Activated CD4-positive, CD25-positive, alpha-beta regulatory T cell treated with anti-CD3 and anti-CD28 coated beads, Interleukin-2, amount 50 U/mL, for 72 hours (primary cell): ENCODE results near the gene OSBPL8.
"Not testable (repeated sequence)": the region's sequence is repeated elsewhere in the genome, so short reads cannot be mapped to it uniquely, and the experiment has no call there.

Source experiments
- DNase-seq: peaks from one replicate; pipeline ENCODE4 v3.0.0; 2021

Gene OSBPL8

GRCh38 chr12:76409074-76409473 is 150.5 kb downstream of the OSBPL8 start:
- DNase-seq = no peak

GRCh38 chr12:76407710-76408109 is 151.9 kb downstream of the OSBPL8 start:
- no peak for DNase-seq

GRCh38 chr12:76402259-76402658 is 157.3 kb downstream of the OSBPL8 start:
- DNase-seq = no peak

GRCh38 chr12:76400136-76400535 is 159.4 kb downstream of the OSBPL8 start:
- DNase-seq = no peak

GRCh38 chr12:76399040-76399439 is 160.5 kb downstream of the OSBPL8 start:
- no peak for DNase-seq

GRCh38 chr12:76398106-76398505 is 161.5 kb downstream of the OSBPL8 start:
- no peak for DNase-seq

- DNase-seq = no peak
Observed at GRCh38 chr12:76391461-76391860, 168.1 kb downstream of the OSBPL8 start.

GRCh38 chr12:76387614-76388013 is 172.0 kb downstream of the OSBPL8 start:
- DNase-seq = no peak

- no peak for DNase-seq
Observed at GRCh38 chr12:76384560-76384959, 175.0 kb downstream of the OSBPL8 start.

GRCh38 chr12:76383988-76384387 is 175.6 kb downstream of the OSBPL8 start:
- DNase-seq = no peak

- no peak for DNase-seq
Observed at GRCh38 chr12:76379261-76379660, 180.3 kb downstream of the OSBPL8 start.

- DNase-seq = not testable (repeated sequence)
Observed at GRCh38 chr12:76376876-76377275, 182.7 kb downstream of the OSBPL8 start.

GRCh38 chr12:76375939-76376338 is 183.6 kb downstream of the OSBPL8 start:
- no peak for DNase-seq

- no peak for DNase-seq
Observed at GRCh38 chr12:76375470-76375869, 184.1 kb downstream of the OSBPL8 start.

GRCh38 chr12:76374386-76375020 is 185.1 kb downstream of the OSBPL8 start:
- DNase-seq = no peak

- no peak for DNase-seq
Observed at GRCh38 chr12:76368230-76368629, 191.3 kb downstream of the OSBPL8 start.

GRCh38 chr12:76366163-76366562 is 193.4 kb downstream of the OSBPL8 start:
- no peak for DNase-seq

GRCh38 chr12:76364131-76364530 is 195.4 kb downstream of the OSBPL8 start:
- not testable (repeated sequence) for DNase-seq

- DNase-seq = no peak
Observed at GRCh38 chr12:76360316-76360715, 199.3 kb downstream of the OSBPL8 start.

- DNase-seq = no peak
Observed at GRCh38 chr12:76356071-76356470, 203.5 kb downstream of the OSBPL8 start.

GRCh38 chr12:76348079-76348901 is 211.3 kb downstream of the OSBPL8 start, which contains the start of gene BBS10:
BBS10 (minus strand) TSS chr12:76348415; CDS start chr12:76348358, 57 bp downstream.
- DNase-seq = peak; percentile 82

GRCh38 chr12:76346798-76347420 is 212.7 kb downstream of the OSBPL8 start:
- no peak for DNase-seq

- no peak for DNase-seq
Observed at GRCh38 chr12:76346236-76346635, 213.3 kb downstream of the OSBPL8 start.

GRCh38 chr12:76345569-76345968 is 214.0 kb downstream of the OSBPL8 start:
- no peak for DNase-seq
